ENCODE measurements around the gene AKR1C4. TPM values are rescaled to one million over a fixed set of nuclear protein-coding genes. Genes with fewer than 3 reads are reported as not detected.
"Not testable (repeated sequence)": the region's sequence is repeated elsewhere in the genome, so short reads cannot be mapped to it uniquely, and the experiment has no call there.

Gene AKR1C4
- total and polyA plus RNA-seq, 7 donors = not detected

DNA sequence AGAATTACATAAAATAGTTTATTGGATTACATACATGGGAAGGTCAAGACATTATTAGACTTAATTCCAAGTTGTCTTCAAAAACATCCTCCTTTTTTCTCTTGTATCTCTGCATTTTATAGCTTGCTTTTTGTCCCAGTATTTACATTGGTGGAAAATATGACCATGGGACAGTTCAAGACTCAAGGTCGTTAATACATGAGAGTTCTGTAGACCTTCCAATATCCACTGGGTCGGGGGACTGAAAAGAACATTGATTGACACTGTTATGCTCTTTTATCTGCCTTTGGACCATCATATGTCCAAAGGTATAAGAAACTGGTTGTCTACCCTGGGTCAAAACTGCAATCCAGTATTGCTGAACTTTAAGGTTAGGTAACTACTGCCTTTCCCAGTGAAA, 36.7 kb downstream of the AKR1C4 start:
- Histone ChIP-seq H3K9me3 (no peaks in the 10 kb centered on the region), H3K4me1 (no peaks in the 10 kb centered on the region), H3K4me3 (no peak overlapping the region), H3K27ac (no peak overlapping the region), H3K27me3 (ENCODE audit: insufficient read depth in 3 of 3, low read length in 2 of 3) (no peaks in the 10 kb centered on the region), H3K36me3 (ENCODE audit: insufficient read depth in 1 of 2, low read depth in 1 of 2) (no peaks in the 10 kb centered on the region)
- ATAC-seq = no peak
- TF ChIP-seq, protein P1, sequence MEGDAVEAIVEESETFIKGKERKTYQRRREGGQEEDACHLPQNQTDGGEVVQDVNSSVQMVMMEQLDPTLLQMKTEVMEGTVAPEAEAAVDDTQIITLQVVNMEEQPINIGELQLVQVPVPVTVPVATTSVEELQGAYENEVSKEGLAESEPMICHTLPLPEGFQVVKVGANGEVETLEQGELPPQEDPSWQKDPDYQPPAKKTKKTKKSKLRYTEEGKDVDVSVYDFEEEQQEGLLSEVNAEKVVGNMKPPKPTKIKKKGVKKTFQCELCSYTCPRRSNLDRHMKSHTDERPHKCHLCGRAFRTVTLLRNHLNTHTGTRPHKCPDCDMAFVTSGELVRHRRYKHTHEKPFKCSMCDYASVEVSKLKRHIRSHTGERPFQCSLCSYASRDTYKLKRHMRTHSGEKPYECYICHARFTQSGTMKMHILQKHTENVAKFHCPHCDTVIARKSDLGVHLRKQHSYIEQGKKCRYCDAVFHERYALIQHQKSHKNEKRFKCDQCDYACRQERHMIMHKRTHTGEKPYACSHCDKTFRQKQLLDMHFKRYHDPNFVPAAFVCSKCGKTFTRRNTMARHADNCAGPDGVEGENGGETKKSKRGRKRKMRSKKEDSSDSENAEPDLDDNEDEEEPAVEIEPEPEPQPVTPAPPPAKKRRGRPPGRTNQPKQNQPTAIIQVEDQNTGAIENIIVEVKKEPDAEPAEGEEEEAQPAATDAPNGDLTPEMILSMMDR (IDR thresholded peaks at IDR 0.05) = no peak
- intact Hi-C loops (cut with DNase I) = no loop called here
- DNase-seq = no peak
- WGBS, 3 donors = 68 to 81% (median 74%) methylated on average over 2 of the region's 2 CpGs

DNA sequence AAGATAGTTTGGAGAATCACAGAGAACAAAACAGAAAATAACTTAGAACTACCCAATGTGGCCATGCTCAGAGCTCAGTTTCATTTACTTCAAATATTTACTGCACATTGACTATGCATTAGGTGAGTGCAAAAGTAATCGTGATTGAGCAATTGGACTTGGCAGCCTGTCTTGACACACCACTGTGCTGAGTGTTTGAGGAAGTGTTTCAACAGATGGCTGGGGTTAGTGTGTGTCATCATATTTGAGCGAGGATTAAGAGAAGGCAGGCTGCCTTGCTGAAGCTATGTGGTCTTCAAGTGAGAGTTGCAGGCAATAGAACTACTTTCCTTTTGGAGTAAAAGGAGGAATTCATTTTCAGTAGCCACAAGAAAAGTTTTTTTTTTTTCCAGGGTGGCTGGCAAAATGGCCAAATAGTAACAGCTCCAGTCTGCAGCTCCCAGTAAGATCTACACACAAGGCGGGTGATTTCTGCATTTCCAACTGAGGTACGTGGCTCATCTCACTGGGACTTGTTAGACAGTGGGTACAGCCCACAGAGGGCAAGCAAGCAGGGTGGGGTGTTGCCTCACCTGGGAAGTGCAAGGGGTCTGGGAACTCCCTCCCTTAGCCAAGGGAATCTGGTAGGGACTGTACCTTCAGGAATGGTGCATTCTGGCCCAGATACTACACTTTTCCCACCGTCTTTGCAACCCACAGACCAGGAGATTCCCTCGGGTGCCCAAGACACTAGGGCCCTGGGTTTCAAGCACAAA, 37.6 kb downstream of the AKR1C4 start:
- H3K27me3 ChIP-seq (ENCODE audit: insufficient read depth in 3 of 3, low read length in 2 of 3) = no peaks in the 10 kb centered on the region
- no peak overlapping the region for H3K27ac ChIP-seq
- WGBS, 3 donors = 63 to 69% (median 68%) methylated on average over 6 of the region's 6 CpGs
- DNase-seq (no peak), ATAC-seq (peak in 3 of 4 donors; percentile 44 to 49 (median 49))
- no peak overlapping the region for H3K4me3 ChIP-seq
- TF ChIP-seq, protein P1 (IDR thresholded peaks at IDR 0.05) = no peak
- intact Hi-C loops (cut with DNase I) = no loop called here
- no peaks in the 10 kb centered on the region for H3K36me3 ChIP-seq (ENCODE audit: insufficient read depth in 1 of 2, low read depth in 1 of 2)
- no peaks in the 10 kb centered on the region for H3K9me3 ChIP-seq
- no peaks in the 10 kb centered on the region for H3K4me1 ChIP-seq

DNA sequence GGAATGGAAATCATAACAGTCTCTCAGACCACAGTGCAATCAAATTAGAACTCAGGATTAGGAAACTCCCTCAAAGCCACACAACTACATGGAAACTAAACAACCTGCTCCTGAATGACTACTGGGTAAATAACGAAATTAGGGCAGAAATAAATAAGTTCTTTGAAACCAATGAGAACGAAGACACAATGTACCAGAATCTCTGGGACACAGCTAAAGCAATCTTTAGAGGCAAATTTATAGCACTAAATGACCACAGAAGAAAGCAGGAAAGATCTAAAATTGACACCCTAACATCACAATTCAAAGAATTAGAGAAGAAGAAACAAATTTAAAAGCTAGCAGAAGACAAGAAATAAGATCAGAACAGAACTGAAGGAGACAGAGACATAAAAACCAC, 40.9 kb downstream of the AKR1C4 start:
- H3K36me3 ChIP-seq (ENCODE audit: insufficient read depth in 1 of 2, low read depth in 1 of 2); H3K4me1 ChIP-seq; H3K4me3 ChIP-seq; H3K27ac ChIP-seq; DNase-seq; H3K27me3 ChIP-seq (ENCODE audit: insufficient read depth in 3 of 3, low read length in 2 of 3); intact Hi-C loops (cut with DNase I); H3K9me3 ChIP-seq; ATAC-seq: not testable (repeated sequence)
- WGBS, 3 donors = 40 to 75% (median 73%) methylated on average over 2 of the region's 2 CpGs

GRCh38 chr10:5242585-5242984, 45.9 kb downstream of the AKR1C4 start:
- no peak for DNase-seq
- no peak overlapping the region for H3K27ac ChIP-seq
- intact Hi-C loops (cut with DNase I) = no loop called here
- ATAC-seq = no peak
- no peaks in the 10 kb centered on the region for H3K9me3 ChIP-seq
- H3K4me3 ChIP-seq = no peak overlapping the region
- no peaks in the 10 kb centered on the region for H3K4me1 ChIP-seq
- no peaks in the 10 kb centered on the region for H3K27me3 ChIP-seq (ENCODE audit: insufficient read depth in 3 of 3, low read length in 2 of 3)
- TF ChIP-seq, protein P1 (IDR thresholded peaks at IDR 0.05) = no peak
- no peaks in the 10 kb centered on the region for H3K36me3 ChIP-seq (ENCODE audit: insufficient read depth in 1 of 2, low read depth in 1 of 2)
- 33 to 86% (median 70%) methylated on average over 1 of the region's 1 CpG for WGBS, 3 donors

GRCh38 chr10:5243521-5243987, 46.9 kb downstream of the AKR1C4 start:
- Histone ChIP-seq H3K27me3 (ENCODE audit: insufficient read depth in 3 of 3, low read length in 2 of 3) (no peaks in the 10 kb centered on the region), H3K36me3 (ENCODE audit: insufficient read depth in 1 of 2, low read depth in 1 of 2) (no peaks in the 10 kb centered on the region), H3K4me3 (no peak overlapping the region), H3K27ac (no peak overlapping the region), H3K4me1 (no peaks in the 10 kb centered on the region), H3K9me3 (no peaks in the 10 kb centered on the region)
- WGBS, 3 donors = 88 to 96% (median 93%) methylated on average over 1 of the region's 1 CpG
- DNase-seq = no peak
- intact Hi-C loops (cut with DNase I) = no loop called here
- TF ChIP-seq, protein P1 (IDR thresholded peaks at IDR 0.05) = no peak
- ATAC-seq = no peak
